Fibroblast of skin of abdomen (primary cell): ENCODE measurements around the gene IDUA.
"Not testable (repeated sequence)": the region's sequence is repeated elsewhere in the genome, so short reads cannot be mapped to it uniquely, and the experiment has no call there.

Experiments used
- DNase-seq: peaks from one replicate; pipeline ENCODE4 v3.0.0-alpha.2; 2013

The IDUA gene

DNA sequence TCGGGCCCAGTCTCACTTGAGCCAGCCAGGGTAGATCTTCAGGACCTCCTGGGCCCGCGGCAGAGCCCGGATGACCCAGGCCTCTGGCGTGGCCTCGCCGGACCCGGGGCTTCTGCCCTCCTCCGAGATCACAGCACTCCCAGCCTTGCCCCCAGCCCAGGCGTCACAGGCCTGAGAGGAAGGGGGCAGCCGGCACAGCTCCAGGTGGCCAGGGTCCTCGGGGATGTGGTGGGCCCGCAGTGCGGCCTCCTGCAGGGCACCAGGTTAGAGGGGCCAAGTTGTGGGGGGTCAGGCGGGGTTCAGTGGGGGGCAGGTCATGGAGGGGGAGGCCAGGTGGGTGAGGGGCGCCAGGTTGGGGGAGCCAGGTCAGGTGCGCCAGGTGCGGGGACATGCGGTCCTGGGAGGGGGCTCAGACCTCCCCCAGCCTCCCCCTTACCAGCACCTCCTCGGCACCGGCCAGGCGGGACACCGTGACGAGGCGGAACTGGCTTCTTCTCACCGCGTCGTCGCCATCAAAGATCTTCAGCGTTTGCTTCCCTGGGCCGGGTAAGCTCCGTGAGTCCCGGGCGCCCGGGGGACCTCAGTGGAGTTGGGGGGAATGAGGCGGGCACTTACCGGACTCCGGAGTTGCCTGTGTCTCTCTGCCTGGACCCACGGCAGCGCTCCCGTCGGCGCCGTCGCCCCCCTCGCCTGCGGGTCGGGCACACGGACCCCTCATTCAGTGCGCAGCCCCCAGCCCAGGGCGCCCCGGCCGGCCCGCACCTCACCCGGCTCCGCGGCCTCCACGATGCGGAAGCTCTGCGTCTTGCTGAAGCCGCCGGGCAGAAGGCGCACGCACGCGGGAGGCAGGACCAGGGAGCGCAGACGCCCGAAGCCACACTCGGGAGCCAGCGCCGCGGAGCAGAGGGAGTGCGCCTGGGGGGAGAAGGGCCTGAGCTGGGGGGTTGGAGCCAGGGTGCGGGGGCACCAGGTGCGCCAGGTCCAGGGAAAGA, 19.4 kb upstream of the IDUA start:
- no peak for DNase-seq

GRCh38 chr4:968221-968620, 18.6 kb upstream of the IDUA start:
- DNase-seq: no peak

GRCh38 chr4:968621-969394, 18.0 kb upstream of the IDUA start:
- DNase-seq: no peak

GRCh38 chr4:970046-970745, 16.6 kb upstream of the IDUA start:
- DNase-seq: no peak

GRCh38 chr4:970854-971520, 15.9 kb upstream of the IDUA start:
- DNase-seq: no peak

GRCh38 chr4:971666-972500, 15.0 kb upstream of the IDUA start:
- DNase-seq: no peak

GRCh38 chr4:972651-973424, 14.0 kb upstream of the IDUA start:
- no peak for DNase-seq

- DNase-seq: peak; percentile 84
Observed at GRCh38 chr4:973431-974397, 13.1 kb upstream of the IDUA start, which contains the start of gene DGKQ. Gene DGKQ (minus strand): TSS chr4:973569. CDS start chr4:973482, 87 bp downstream.

GRCh38 chr4:974668-975067, 12.2 kb upstream of the IDUA start:
- no peak for DNase-seq

GRCh38 chr4:976016-976415, 10.8 kb upstream of the IDUA start:
- DNase-seq: not testable (repeated sequence)

DNA sequence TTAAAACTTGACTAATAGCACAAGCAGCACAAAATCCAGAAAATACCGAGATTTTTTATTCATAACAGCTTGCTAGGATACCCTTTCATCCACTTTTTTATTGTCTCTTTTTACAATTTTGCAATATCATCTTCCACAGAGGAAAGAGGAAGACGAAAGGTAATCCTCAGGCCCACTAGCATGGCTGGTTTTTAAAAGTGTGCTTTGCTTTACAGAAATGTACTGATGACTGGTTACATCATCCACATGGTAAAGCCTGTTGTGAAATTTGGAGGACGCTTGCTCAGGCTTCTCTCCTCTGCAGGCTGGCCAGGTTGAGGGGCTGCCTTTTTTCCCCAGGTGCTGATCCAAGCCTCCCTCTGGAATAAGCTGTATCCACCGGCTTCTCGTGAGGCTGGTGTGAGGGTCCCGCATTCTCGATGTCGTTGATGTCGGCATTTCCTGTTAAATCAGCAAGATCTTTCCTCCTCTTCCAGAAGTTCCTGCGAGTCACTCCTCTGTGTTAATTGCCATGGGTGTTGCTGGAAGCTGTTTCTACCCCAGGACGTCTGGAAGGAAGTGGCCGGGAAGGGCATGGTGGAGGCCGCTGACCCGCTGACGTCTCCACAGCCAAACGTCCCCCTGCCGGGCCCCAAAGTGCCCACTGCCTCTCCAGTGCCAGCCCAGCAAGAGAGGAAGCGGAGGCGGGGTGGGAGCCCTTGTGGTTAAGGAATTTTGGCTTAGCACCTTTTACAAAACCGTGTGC, 7.7 kb upstream of the IDUA start:
- peak; percentile 53 for DNase-seq

DNA sequence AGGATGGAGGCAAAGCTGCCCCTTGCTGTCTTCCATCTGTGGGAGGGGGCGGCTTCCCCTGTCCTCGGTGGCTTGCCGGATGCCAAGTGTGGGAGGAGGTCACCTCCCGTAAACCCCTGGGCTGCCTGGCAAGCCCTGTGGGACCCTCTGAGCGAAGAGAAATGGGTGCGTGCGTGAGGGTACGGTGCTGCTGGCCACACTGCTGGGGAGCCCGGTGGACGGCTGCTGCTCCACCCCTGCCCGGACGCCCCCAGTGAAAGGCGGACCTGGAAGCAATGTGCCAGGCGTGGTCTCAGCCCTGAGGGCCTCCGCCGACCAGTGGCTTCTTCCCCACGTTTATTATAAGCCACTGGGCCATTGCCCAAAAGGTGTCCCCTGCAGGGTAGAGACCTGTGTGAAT, 4.6 kb upstream of the IDUA start:
- no peak for DNase-seq

DNA sequence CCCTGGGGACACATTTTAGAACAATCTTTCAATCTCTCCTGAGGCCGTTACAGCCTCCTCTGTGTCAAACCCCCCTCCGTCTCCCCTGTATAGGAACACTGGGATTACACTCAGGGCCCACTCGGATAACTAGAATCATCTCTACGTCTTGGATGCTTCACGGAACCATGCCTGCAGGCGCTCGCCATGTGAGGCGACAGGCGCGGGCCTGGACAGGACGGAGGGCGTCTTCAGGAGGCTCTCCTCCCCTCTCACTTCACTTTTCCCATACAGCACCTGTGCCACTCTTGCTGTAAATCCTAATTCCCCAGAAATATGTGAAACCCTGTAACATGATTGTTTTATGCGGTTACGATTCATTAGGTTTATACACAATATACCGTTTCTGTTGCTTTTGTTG, 4.0 kb upstream of the IDUA start:
- DNase-seq: no peak

- no peak for DNase-seq
Observed at GRCh38 chr4:984336-985054, 2.3 kb upstream of the IDUA start.

DNA sequence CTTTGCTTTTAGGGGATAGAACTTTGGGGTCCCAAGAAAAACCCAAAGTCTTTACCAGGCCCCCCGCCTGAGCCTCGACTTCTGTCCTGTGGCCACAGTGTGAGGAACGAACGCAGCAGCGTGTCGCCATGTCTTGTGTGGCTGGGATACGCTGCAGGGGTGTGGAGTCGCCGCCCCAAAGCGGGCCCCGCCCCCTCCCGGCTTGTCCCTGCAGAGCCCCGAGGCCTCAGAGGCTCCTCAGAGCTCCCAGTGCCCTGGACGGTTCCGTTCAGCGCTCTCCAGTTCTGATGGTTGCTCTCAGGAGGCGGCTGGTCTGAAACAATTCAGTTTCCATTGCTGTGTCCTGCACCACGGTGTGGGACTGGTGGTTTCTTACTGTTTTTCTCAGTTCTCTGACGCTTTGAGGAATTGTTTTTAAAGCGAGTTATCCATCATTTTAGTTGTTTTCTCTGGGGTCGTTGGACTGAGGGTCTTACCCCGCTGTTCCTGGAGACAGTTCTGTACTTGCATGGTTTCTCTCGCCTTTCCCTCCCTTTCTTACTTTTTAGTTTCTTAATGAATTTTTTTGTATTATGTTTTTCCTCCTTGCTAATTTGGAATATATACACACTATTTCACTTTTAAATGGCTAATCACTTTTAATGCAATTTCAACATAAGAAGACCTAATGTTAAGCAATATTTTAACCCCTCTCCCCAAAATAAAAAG, 1.6 kb upstream of the IDUA start:
- peak; percentile 34 for DNase-seq

GRCh38 chr4:986428-986878, 391 bp upstream of the IDUA start:
- DNase-seq: no peak
